HPDE6-E6E7 (cell line): ENCODE measurements around the gene GLCCI1.

Experiments
- DNase-seq: peaks from one replicate; pipeline ENCODE4 v3.0.0; 2011; ENCODE audit warnings: missing footprints; ENCODE audit errors: extremely low spot score

GLCCI1 gene

DNA sequence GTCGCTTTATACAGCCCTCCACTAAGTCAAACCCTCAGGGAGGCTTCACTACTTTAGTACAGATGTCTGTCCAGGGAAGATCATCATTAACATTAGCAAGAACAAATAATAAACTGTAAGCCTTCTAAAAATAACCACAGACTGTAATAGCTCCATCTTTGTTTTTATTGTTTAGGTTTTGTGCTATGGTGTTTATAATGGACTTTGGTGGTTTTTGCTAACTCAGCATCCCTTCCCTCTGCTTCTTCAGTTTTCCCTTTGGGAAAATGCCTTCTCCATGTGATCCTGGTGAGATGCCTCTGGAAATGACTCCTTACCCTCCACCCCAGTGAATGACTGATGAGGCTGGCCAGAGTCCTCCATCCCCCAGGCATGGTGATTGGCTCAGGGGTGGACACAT is 162.1 kb downstream of the GLCCI1 start:
- no peak for DNase-seq

DNA sequence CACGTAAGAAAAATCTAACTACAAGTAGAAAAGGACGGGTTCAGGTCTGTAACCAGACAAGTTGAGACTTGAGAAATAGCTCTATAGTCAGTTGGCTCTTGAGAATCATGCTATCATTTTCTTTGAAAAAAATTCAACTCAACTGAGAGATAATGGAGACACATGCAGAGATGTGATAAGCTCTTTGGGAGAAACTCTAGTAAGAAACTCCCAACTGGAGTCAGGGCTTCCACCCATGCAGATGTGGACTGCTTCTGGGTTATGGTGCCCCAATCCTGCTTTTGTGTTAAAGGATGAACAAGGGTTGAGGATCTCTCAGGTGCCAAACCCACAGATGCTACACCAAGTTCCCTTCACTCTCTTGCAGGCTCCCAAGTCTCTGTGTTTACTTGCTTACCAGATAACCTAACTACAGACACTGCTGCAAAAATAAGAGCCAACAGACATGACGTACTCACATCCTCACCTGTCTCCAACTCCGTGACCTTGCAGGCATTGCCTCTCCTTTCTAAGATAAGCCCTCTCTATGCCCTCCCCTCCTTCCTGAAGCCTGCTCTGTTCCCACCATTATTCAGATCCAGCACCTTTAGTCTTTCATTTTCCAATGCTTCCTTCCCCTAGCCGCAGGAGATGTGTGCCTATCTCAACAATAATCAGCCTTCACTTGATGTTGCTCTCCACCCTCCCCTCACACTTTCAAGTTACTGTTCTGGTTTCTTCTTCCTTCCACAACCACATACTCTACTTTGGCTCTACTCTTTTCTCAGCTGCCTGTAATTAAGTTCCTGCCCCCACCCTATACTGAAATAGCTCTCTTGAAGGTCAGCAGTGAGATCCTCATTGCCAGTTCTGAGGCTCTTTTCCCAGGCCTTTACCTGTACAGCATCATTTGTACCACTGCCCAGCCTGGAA is 163.4 kb downstream of the GLCCI1 start:
- no peak for DNase-seq

DNA sequence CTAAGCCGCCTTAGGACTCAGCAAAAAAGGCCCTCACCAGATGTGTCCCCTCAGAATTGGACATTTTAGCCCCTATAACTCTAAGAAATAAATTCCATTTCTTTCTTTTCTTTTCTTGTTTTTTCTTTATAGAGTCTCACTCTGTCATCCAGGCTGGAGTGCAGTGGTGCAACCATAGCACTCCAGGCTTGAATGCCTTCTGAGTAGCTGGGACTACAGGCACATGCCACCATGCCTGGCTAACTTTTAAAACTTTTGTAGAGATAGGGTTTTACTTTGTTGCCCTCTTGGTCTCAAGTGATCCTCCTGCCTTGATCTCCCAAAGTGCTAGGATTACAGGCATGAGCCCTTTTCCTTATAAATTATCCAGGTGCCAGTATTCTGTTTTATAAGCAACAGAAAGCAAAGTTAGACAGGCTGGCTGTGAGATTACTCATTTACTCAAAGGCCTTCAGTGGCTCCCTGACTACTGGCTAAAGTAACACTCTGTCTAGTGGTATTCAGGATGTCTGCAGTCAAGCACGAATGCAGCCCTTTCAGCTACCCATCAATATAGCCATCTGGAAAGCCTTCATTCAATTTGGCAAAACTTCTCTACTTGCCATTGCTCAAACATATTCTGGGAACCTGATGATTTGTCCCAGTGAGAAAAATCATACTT is 164.7 kb downstream of the GLCCI1 start:
- DNase-seq = no peak

DNA sequence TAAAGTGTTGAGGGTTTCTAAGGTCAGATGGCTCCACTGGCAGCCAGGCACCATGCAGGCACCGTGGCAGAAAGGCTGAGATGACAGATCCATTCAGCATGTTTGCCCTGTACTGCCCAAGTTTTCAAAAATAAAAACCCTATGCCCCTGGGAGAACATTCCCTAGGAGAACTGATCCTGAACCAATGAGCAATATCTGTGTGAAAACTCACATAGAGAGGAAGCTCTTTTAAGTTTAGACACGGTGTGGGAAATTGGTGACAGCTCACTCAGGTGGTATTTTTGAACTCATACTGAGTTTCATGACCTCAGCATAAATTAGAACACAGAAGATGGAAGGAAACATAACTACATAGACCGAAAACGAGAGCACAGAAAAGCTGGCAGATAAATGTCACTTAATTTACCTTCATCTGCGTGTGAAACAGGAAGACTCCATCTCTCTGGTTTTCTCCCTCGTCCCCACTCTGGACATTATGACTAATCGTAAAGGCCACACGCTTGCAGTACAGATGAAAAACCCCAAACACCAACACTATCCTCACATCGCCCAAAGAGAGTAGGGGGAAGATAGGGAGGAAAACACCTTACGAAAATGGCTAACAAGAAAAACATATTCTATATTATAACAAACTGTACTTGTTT is 165.6 kb downstream of the GLCCI1 start:
- no peak for DNase-seq

DNA sequence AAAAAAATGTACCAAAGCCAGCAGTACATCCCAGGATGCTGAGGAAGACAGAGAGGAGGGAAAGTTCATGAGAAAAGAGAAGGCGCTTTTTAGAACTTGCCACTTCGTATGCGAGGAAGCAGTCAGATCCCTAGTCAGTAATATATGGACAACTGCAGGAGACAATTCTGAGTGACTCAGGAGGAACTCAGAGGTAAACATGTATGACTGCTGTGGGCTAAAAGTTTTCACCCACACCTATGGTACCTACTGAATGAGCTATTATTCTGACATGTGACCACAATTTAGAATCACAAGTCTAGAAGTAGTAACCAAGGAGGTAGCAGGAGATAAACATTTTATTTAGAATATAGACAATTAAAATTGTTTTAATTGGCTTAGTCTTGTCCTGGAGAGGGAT is 166.8 kb downstream of the GLCCI1 start:
- DNase-seq = no peak

DNA sequence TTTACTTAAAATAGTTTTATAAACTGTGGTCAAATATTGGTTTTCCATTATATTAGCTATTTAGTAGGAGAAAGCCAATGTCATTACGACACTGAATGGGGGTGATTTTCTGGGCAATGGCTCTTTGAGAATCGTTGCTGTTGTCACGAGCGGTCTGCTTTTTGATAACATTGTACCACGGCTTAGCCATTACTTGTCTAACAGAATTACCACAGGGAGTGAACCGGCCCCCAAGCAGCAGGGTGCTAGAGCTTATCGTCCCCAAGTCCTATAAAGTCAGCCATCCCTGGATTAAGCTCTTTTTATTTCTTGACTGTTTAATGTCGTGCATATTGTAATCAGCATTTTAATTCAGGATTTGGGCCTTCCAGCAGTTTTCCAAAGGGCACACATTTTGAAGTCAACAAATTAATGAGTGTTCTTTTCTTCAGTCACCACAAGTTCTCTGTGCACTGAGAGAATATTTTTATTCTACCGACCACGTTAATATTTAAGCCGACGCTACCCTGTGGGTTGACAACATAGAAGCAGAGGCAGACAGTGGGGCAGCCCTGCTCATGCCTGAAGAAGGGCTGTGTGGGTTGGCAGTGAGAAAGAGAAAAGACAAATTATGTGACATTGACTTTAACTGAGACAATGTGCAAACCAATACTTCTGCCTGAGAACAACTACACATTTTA is 167.6 kb downstream of the GLCCI1 start:
- no peak for DNase-seq
